T-cell (primary cell): Measurements from ENCODE around the gene ASXL3. TPM values are rescaled to one million over a fixed set of nuclear protein-coding genes. Genes with fewer than 3 reads are reported as not detected.

Experiments
- ATAC-seq, 4 experiments: fragments of 200-7000 bp in 3 of 4; fragments of 150-1000 bp in 1 of 4; cut with Tn5 transposase; replicated peaks in 1 of 4; 1 replicate in 3 of 4; 2 replicates in 1 of 4; pipeline ENCODE4 v1.10.0; 2021; ENCODE audit warnings: moderate library complexity in 3 of 4, mild to moderate bottlenecking in 2 of 4, moderate number of reproducible peaks in 1 of 4
- CTCF ChIA-PET, 2 donors: fragments of 300-600 bp; sonication (Branson Sonifier 250); formaldehyde crosslinking; loops; one replicate each; lab custom pipeline; 2022; ENCODE audit warnings: antibody characterized with exemption in 2 of 2; lab: Charles Lee
- POLR2A ChIA-PET, 2 donors: fragments of 300-600 bp; sonication (Branson Sonifier 250); formaldehyde crosslinking; loops; one replicate each; lab custom pipeline; 2022; ENCODE audit warnings: antibody characterized with exemption in 2 of 2; lab: Charles Lee
- DNase-seq, 35 experiments: peaks; one replicate each; pipeline versions ENCODE4 v3.0.0 to v3.0.0-alpha.2; 2013 to 2023
- H3K27ac ChIP-seq: one replicate; pipeline ENCODE4 v1.5.1; 2013; ENCODE audit warnings: low read length
- H3K27me3 ChIP-seq, 2 experiments: replicated peaks in 1 of 2; 1 replicate in 1 of 2; 2 replicates in 1 of 2; pipeline versions ENCODE4 v1.6.1 to v1.7.0; 2013; ENCODE audit warnings: low read length in 1 of 2, mixed read lengths in 1 of 2; ENCODE audit not compliant: control insufficient read depth in 2 of 2, insufficient read depth in 2 of 2; ENCODE audit errors: extremely low read depth in 1 of 2
- H3K36me3 ChIP-seq, 2 donors: 1 replicate in 1 of 2; 2 replicates in 1 of 2; pipeline versions ENCODE4 v1.6.1 to v1.7.0; 2013; ENCODE audit warnings: low read length in 1 of 2; ENCODE audit not compliant: control insufficient read depth in 2 of 2, insufficient read depth in 1 of 2; ENCODE audit errors: extremely low read depth in 1 of 2
- H3K4me1 ChIP-seq, 2 experiments: 1 replicate in 1 of 2; 2 replicates in 1 of 2; pipeline versions ENCODE4 v1.6.1 to v1.7.0; 2013; ENCODE audit warnings: low read length in 2 of 2, mixed read lengths in 1 of 2; ENCODE audit not compliant: insufficient read depth in 2 of 2, control insufficient read depth in 1 of 2; ENCODE audit errors: extremely low read depth in 1 of 2
- H3K4me3 ChIP-seq, 2 donors: 1 replicate in 1 of 2; 2 replicates in 1 of 2; pipeline versions ENCODE4 v1.5.1 to v1.7.0; 2013; ENCODE audit warnings: mild to moderate bottlenecking in 2 of 2, low read length in 1 of 2, moderate library complexity in 1 of 2; ENCODE audit not compliant: control insufficient read depth in 1 of 2; ENCODE audit errors: extremely low read depth in 1 of 2
- H3K9me3 ChIP-seq: 2 replicates; pipeline ENCODE4 v1.7.0; 2013
- H3K27ac Mint-ChIP-seq, 2 donors: one replicate each; pipeline ENCODE4 v1.8.0; 2020 to 2021; ENCODE audit warnings: mild to moderate bottlenecking in 2 of 2, mixed read lengths in 2 of 2
- H3K27me3 Mint-ChIP-seq, 2 donors: one replicate each; pipeline ENCODE4 v1.8.0; 2021 to 2022; ENCODE audit warnings: mixed read lengths in 2 of 2
- H3K36me3 Mint-ChIP-seq: one replicate; pipeline ENCODE4 v1.8.0; 2021; ENCODE audit warnings: mixed read lengths
- H3K4me1 Mint-ChIP-seq, 3 donors: one replicate each; pipeline ENCODE4 v1.8.0; 2020 to 2022; ENCODE audit warnings: mixed read lengths in 3 of 3, mild to moderate bottlenecking in 1 of 3
- H3K4me3 Mint-ChIP-seq, 3 donors: one replicate each; pipeline ENCODE4 v1.8.0; 2020 to 2022; ENCODE audit warnings: mild to moderate bottlenecking in 3 of 3, mixed read lengths in 3 of 3, moderate library complexity in 3 of 3
- H3K9me3 Mint-ChIP-seq, 3 donors: one replicate each; pipeline ENCODE4 v1.8.0; 2020 to 2022; ENCODE audit warnings: mixed read lengths in 3 of 3
- total RNA-seq, 35 experiments: library from RNA in 6 of 35; stranded (reverse) in 6 of 35; fragments of 120-200 nt in 1 of 35; gene quantifications; one replicate each; pipeline versions ENCODE4 v1.2.1 to v1.2.4 and lab custom pipeline; 2013 to 2026

Gene ASXL3
- total RNA-seq, 5 donors from 2014 or later (not counting 1 experiment from before 2014, with no cell fraction given): not detected

- no peak overlapping the region for H3K4me3 ChIP-seq
- Mint-ChIP-seq H3K27me3 (no peaks in the 10 kb centered on the region), H3K36me3 (no peaks in the 10 kb centered on the region), H3K4me1 (no peaks in the 10 kb centered on the region), H3K27ac (no peak overlapping the region), H3K4me3 (no peak overlapping the region), H3K9me3 (peaks cover 3 to 20% (median 15%) of the 10 kb centered on the region in 3 donors)
- ATAC-seq (no peak), DNase-seq (no peak)
- H3K27me3 ChIP-seq: no peaks in the 10 kb centered on the region
- H3K27ac ChIP-seq: no peak overlapping the region
- POLR2A ChIA-PET: no interaction called here
- H3K9me3 ChIP-seq: no peaks in the 10 kb centered on the region
- no peaks in the 10 kb centered on the region for H3K4me1 ChIP-seq
- CTCF ChIA-PET: no interaction called here
- H3K36me3 ChIP-seq: no peaks in the 10 kb centered on the region
Observed at GRCh38 chr18:33781429-33781828, 203.4 kb downstream of the ASXL3 start.

Other genes with a start within 250 kb of the ASXL3 start
- gene CCDC178, start 137.5 kb upstream of the ASXL3 start, total RNA-seq: not detected